ENCODE measurements around the gene LRFN5. TPM values are rescaled to one million over a fixed set of nuclear protein-coding genes. Genes with fewer than 3 reads are reported as not detected.
"Not testable (repeated sequence)": the region's sequence is repeated elsewhere in the genome, so short reads cannot be mapped to it uniquely, and the experiment has no call there.

Gene LRFN5
- total RNA-seq, 1 donor from 2014 or later = 13.3 TPM

- H3K4me1 Mint-ChIP-seq (ENCODE audit: unreplicated experiment) = no peaks in the 10 kb centered on the region
- H3K27ac Mint-ChIP-seq (ENCODE audit: unreplicated experiment) = no peak overlapping the region
- no peaks in the 10 kb centered on the region for H3K27me3 Mint-ChIP-seq (ENCODE audit: unreplicated experiment)
- no peak overlapping the region for H3K4me3 Mint-ChIP-seq (ENCODE audit: unreplicated experiment)
- H3K36me3 Mint-ChIP-seq (ENCODE audit: low read depth, unreplicated experiment) = no peaks in the 10 kb centered on the region
- no peaks in the 10 kb centered on the region for H3K9me3 Mint-ChIP-seq (ENCODE audit: unreplicated experiment)
- TF ChIP-seq CTCF (IDR thresholded peaks at IDR 0.05; ENCODE audit: unreplicated experiment) = no peak
- no peak for DNase-seq (ENCODE audit: low spot score)
Measured at GRCh38 chr14:41900644-41901043, 294.0 kb downstream of the LRFN5 start.

- Mint-ChIP-seq H3K27ac (ENCODE audit: unreplicated experiment) (no peak overlapping the region), H3K9me3 (ENCODE audit: unreplicated experiment) (no peaks in the 10 kb centered on the region), H3K4me3 (ENCODE audit: unreplicated experiment) (no peak overlapping the region), H3K36me3 (ENCODE audit: low read depth, unreplicated experiment) (no peaks in the 10 kb centered on the region), H3K27me3 (ENCODE audit: unreplicated experiment) (no peaks in the 10 kb centered on the region), H3K4me1 (ENCODE audit: unreplicated experiment) (no peaks in the 10 kb centered on the region)
- TF ChIP-seq CTCF (IDR thresholded peaks at IDR 0.05; ENCODE audit: unreplicated experiment) = no peak
- no peak for DNase-seq (ENCODE audit: low spot score)
Measured at GRCh38 chr14:41901089-41901488, 294.4 kb downstream of the LRFN5 start.

GRCh38 chr14:41905394-41905964 lies 298.8 kb downstream of the LRFN5 start:
- no peak for TF ChIP-seq CTCF (IDR thresholded peaks at IDR 0.05; ENCODE audit: unreplicated experiment)
- Mint-ChIP-seq H3K36me3 (ENCODE audit: low read depth, unreplicated experiment) (no peaks in the 10 kb centered on the region), H3K27ac (ENCODE audit: unreplicated experiment) (no peak overlapping the region), H3K4me1 (ENCODE audit: unreplicated experiment) (no peaks in the 10 kb centered on the region), H3K27me3 (ENCODE audit: unreplicated experiment) (no peaks in the 10 kb centered on the region), H3K4me3 (ENCODE audit: unreplicated experiment) (no peak overlapping the region), H3K9me3 (ENCODE audit: unreplicated experiment) (no peaks in the 10 kb centered on the region)
- DNase-seq (ENCODE audit: low spot score) = no peak

DNA sequence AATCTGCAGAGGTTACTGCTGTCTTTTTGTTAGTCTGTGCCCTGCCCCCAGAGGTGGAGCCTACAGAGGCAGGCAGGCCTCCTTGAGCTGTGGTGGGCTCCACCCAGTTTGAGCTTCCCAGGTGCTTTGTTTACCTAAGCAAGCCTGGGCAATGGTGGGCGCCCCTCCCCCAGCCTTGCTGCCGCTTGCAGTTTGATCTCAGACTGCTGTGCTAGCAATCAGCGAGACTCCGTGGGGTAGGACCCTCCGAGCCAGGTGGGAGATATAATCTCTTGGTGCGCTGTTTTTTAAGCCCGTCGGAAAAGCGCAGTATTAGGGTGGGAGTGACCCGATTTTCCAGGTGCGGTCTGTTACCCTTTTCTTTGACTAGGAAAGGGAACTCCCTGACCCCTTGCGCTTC lies 304.5 kb downstream of the LRFN5 start:
- H3K27ac Mint-ChIP-seq (ENCODE audit: unreplicated experiment); H3K4me3 Mint-ChIP-seq (ENCODE audit: unreplicated experiment); H3K4me1 Mint-ChIP-seq (ENCODE audit: unreplicated experiment); H3K27me3 Mint-ChIP-seq (ENCODE audit: unreplicated experiment); H3K9me3 Mint-ChIP-seq (ENCODE audit: unreplicated experiment); DNase-seq (ENCODE audit: low spot score); H3K36me3 Mint-ChIP-seq (ENCODE audit: low read depth, unreplicated experiment): not testable (repeated sequence)

DNA sequence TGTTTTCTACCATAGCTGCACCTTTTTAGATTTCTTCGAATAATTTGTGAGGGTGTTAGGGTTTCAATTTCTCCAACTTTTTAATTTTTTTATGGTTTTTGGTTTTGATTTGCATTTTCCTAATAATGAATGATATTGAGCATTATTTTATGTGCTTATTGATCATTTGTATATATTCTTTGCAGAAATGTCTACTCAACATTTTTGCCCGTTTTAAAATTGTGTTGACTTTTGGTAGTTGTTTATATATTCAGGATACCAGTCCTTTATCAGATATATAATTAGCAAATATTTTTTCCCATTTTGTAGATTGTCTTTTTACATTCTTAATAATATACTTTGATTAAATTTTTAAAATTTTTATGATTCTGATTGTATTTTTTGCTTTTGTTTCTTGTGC lies 306.7 kb downstream of the LRFN5 start:
- Mint-ChIP-seq H3K9me3 (ENCODE audit: unreplicated experiment) (no peaks in the 10 kb centered on the region), H3K4me3 (ENCODE audit: unreplicated experiment) (no peak overlapping the region), H3K27me3 (ENCODE audit: unreplicated experiment) (no peaks in the 10 kb centered on the region), H3K36me3 (ENCODE audit: low read depth, unreplicated experiment) (no peaks in the 10 kb centered on the region), H3K4me1 (ENCODE audit: unreplicated experiment) (no peaks in the 10 kb centered on the region), H3K27ac (ENCODE audit: unreplicated experiment) (no peak overlapping the region)
- no peak for DNase-seq (ENCODE audit: low spot score)
- no peak for TF ChIP-seq CTCF (IDR thresholded peaks at IDR 0.05; ENCODE audit: unreplicated experiment)
